VCaP (cell line): ENCODE data around the gene RPAP2.
"Not testable (repeated sequence)": the region's sequence is repeated elsewhere in the genome, so short reads cannot be mapped to it uniquely, and the experiment has no call there.

Experiments used
- H3K27ac ChIP-seq: fragments of 450-650 bp; 2 replicates; pipeline ENCODE4 v1.5.1; 2017
- TF ChIP-seq, protein P1 (sequence below): fragments of 450-650 bp; conservative IDR thresholded peaks from 2 replicates; pipeline ENCODE4 v1.5.1; 2017; ENCODE audit warnings: mild to moderate bottlenecking, moderate library complexity

RPAP2 gene

GRCh38 chr1:92363401-92363800, 64.5 kb downstream of the RPAP2 start:
- H3K27ac ChIP-seq = no peak overlapping the region

DNA sequence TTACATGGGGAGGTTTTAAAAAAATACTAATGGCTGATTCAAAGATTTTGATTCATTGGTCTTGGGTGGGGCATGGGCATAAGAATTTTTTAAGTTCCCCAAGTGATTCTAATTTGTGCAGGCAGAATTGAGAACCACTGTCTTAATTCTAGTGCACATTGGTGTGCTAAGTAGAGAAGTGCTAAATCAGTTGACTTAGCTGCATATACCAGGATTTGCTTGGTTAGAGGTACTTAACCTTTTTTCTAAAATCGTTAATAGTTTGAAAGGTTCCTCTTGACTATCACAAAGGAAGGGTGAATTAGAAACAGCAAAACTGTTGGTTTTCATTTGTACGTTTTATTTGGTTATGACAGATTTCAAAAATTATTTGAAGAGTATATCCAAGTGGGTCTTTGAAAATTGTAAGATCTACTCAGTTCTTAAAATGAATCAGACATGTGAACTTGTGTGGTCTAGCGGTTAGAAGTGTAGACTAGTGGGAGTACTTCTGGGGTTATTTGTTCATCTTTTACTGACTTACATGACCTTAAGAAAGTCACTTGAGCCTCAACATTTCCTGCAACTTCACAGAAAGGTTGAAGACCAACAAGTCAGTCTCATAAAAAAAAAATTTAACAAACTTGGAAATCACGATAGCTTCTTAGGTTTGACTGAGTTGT, 66.7 kb downstream of the RPAP2 start:
- TF ChIP-seq, protein P1, sequence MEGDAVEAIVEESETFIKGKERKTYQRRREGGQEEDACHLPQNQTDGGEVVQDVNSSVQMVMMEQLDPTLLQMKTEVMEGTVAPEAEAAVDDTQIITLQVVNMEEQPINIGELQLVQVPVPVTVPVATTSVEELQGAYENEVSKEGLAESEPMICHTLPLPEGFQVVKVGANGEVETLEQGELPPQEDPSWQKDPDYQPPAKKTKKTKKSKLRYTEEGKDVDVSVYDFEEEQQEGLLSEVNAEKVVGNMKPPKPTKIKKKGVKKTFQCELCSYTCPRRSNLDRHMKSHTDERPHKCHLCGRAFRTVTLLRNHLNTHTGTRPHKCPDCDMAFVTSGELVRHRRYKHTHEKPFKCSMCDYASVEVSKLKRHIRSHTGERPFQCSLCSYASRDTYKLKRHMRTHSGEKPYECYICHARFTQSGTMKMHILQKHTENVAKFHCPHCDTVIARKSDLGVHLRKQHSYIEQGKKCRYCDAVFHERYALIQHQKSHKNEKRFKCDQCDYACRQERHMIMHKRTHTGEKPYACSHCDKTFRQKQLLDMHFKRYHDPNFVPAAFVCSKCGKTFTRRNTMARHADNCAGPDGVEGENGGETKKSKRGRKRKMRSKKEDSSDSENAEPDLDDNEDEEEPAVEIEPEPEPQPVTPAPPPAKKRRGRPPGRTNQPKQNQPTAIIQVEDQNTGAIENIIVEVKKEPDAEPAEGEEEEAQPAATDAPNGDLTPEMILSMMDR = no peak

More at GRCh38 chr1:92363401-92363800, 64.5 kb downstream of the RPAP2 start:
- TF ChIP-seq, protein P1 = no peak

GRCh38 chr1:92366040-92366395, 67.2 kb downstream of the RPAP2 start:
- H3K27ac ChIP-seq = no peak overlapping the region
- TF ChIP-seq, protein P1 = no peak

More for the DNA sequence above, 66.7 kb downstream of the RPAP2 start:
- no peak overlapping the region for H3K27ac ChIP-seq

GRCh38 chr1:92367496-92367895, 68.6 kb downstream of the RPAP2 start:
- TF ChIP-seq, protein P1 = no peak
- no peak overlapping the region for H3K27ac ChIP-seq

DNA sequence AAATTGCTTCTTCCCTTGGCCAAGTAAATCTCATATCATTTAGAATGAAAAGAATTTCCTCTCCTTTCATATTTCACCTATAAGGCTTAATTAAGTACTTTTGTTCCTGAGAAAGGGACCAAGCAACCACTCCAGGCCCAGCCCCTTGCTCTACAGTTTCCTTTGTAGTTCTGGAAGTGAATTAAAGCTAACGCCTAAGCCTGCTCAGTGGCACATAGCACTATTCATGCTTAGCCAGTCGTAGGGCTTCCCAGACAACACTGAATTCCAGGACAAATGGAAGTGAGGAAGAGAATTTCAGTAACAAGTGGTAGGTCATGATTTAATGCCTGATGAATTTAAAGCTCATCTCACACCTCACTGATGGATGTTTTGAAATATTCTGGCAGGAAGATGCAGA, 73.3 kb downstream of the RPAP2 start:
- H3K27ac ChIP-seq = no peak overlapping the region

GRCh38 chr1:92374223-92374622, 75.4 kb downstream of the RPAP2 start:
- TF ChIP-seq, protein P1 = no peak
- no peak overlapping the region for H3K27ac ChIP-seq

More for the DNA sequence above, 73.3 kb downstream of the RPAP2 start:
- TF ChIP-seq, protein P1 = no peak

DNA sequence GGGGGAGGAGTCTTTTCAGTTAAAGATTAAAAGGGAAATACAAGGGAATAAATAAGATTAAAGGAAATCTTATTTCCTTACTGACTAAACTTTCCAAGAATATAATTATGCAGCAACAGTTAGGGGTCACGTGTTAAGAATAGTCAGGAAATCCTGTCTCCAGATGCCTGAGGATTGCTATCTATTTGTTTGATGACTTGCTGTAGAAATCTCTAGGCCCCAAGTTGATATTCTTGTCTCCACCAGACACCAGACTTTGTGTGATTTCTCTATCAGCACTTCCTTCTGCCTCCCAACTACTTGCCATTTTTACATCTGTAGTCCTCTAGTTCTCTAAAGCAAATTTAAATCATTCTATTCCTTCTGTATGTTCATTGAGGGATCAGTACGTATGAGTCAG, 77.5 kb downstream of the RPAP2 start:
- TF ChIP-seq, protein P1 = no peak
- no peak overlapping the region for H3K27ac ChIP-seq

DNA sequence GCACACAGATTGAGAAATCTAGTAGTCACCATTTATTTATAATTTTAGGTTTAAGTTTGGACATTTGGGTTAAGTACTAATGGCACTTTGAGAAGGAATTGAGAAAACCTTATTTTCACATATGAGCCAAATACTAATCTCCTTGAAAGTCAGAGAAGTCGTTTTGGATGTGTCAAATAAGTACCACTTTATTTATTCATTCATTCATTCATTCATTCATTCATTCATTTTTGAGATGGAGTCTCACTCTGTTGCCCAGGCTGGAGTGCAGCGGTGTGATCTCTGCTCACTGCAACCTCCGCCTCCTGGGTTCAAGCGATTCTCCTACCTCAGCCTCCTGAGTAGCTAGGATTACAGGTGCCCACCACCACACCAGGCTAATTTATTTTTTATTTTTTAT, 79.1 kb downstream of the RPAP2 start:
- H3K27ac ChIP-seq = not testable (repeated sequence)
